Muscle of back (tissue), 11 donors: Measurements from ENCODE around the gene AP2A1. TPM values are rescaled to one million over a fixed set of nuclear protein-coding genes. Genes with fewer than 3 reads are reported as not detected.

Source experiments
- DNase-seq, 3 donors: peaks; one replicate each; pipeline versions ENCODE4 v3.0.0 to v3.0.0-alpha.2; 2013
- polyA plus RNA-seq, 10 donors: library from polyadenylated mRNA; unstranded; fragments of 120-200 nt; gene quantifications; one replicate each; pipeline ENCODE4 v1.2.1, GENCODE V29; 2013; ENCODE audit not compliant: insufficient read length in 10 of 10

AP2A1 gene
- polyA plus RNA-seq, 10 donors, result 47.9 to 61.1 (median 54.5) TPM

DNA sequence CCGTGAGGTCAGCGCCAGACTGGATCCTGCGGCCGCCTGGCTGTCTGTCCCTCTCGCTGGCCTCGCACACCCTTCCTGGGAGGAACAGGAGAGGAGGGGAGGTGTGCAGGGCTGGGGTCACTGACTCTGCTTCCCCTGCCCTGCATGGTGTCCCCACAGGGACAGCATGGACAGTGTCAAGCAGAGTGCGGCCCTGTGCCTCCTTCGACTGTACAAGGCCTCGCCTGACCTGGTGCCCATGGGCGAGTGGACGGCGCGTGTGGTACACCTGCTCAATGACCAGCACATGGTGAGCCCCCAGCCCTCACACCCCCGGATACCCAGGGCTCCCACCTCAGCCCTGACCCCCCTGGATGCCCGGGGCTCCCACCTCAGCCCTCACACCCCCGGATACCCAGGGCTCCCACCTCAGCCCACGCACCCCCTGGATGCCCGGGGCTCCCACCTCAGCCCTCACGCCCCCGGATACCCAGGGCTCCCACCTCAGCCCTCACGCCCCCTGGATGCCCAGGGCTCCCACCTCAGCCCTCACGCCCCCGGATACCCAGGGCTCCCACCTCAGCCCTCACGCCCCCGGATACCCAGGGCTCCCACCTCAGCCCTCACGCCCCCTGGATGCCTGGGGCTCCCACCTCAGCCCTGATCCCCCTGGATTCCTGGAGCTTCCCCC lies 25.1 kb downstream of the AP2A1 start:
- no peak for DNase-seq

DNA sequence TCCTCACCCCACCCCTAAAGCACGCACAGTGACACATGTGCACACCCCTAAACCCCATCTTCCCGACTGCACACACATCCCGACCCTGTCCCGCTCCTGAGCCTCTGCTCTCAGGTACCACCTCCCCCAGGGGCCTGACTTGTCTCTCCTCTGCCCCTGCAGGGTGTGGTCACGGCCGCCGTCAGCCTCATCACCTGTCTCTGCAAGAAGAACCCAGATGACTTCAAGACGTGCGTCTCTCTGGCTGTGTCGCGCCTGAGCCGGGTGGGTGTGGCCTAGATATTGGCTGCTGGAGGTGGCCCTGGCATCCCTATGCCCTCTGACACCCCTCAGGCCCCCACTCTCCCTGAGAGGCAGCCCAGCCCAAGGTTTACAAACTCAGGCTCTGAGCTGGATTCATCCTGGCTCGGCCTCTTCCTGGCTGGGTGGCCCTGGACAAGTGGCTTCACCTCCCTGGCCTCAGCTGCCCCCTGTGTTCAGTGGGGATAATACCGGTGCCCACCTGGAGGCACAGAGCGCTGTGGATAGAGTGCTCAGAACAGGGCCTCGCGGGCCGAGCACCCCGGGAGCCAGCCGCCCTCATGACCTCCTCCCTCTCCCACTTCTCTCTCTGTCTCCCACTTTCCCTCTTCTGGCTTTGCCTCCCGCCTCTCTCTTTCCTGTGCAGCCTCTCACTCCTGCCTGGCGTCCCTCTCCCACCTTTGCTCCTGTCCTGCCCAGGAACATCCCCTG lies 26.2 kb downstream of the AP2A1 start:
- DNase-seq, result no peak

DNA sequence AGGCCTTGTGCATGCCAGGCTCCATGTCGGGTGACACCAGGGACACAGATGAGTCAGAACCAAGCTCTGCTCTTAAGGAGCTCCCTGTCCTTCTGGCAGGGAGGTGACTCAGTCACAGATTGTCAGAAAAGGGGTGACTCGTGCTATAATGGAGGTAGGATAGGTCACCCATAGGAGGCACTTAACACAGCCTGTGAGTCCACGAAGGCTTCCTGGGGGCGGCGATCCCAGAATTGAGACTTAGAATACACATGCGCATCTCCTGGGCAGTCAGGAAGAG lies 26.7 kb downstream of the AP2A1 start:
- DNase-seq, result no peak

- DNase-seq, result no peak
Measured at GRCh38 chr19:49795615-49796014, 28.8 kb downstream of the AP2A1 start.

DNA sequence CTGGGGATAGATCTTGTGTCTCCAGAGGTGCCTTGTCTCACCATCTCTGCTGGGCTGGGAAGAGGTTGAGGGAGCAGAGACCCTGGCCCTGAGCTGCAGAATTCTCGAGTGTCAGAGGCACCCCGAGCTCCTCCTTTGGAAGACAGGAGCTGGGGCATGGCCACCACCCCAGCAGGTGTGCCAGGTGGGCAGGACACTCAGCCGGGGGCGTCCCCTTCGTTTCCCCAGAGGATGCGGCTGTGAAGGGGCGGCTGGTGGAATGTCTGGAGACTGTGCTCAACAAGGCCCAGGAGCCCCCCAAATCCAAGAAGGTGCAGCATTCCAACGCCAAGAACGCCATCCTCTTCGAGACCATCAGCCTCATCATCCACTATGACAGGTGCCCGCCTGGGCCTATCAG lies 31.8 kb downstream of the AP2A1 start:
- no peak for DNase-seq

DNA sequence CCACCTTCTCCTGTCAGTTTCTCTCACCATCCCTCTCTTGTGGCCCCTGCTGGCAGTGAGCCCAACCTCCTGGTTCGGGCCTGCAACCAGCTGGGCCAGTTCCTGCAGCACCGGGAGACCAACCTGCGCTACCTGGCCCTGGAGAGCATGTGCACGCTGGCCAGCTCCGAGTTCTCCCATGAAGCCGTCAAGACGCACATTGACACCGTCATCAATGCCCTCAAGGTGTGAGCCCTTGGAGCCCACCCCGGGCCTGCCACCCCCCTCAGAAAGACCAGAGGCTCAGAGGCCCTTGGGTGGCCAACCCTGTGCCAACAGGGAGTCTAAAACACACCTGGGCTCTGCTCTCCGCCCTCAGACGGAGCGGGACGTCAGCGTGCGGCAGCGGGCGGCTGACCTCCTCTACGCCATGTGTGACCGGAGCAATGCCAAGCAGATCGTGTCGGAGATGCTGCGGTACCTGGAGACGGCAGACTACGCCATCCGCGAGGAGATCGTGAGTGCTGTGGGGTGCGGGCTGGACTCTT lies 32.5 kb downstream of the AP2A1 start:
- no peak for DNase-seq

DNA sequence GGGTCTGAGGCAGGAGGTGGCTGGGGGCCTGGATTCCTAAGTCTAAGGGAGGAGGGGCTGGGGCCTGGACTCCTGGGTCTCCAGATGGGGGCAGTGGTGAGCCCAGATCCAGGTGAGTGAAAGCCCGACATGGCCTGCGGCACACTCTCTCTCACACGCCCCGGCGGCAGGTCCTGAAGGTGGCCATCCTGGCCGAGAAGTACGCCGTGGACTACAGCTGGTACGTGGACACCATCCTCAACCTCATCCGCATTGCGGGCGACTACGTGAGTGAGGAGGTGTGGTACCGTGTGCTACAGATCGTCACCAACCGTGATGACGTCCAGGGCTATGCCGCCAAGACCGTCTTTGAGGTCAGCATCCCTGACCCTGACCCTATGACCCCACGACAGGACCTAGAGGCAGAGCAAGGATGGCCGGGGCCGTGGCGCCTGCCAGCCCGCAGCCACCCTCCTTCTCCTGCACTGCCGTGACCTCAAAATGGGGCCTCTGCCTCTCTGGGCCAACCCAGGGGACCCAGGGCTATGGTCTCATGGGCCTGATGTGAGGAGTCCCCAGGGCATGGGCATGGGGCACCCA lies 33.1 kb downstream of the AP2A1 start:
- DNase-seq, result no peak

- DNase-seq, result no peak
Measured at GRCh38 chr19:49800771-49801170, 34.0 kb downstream of the AP2A1 start.

DNA sequence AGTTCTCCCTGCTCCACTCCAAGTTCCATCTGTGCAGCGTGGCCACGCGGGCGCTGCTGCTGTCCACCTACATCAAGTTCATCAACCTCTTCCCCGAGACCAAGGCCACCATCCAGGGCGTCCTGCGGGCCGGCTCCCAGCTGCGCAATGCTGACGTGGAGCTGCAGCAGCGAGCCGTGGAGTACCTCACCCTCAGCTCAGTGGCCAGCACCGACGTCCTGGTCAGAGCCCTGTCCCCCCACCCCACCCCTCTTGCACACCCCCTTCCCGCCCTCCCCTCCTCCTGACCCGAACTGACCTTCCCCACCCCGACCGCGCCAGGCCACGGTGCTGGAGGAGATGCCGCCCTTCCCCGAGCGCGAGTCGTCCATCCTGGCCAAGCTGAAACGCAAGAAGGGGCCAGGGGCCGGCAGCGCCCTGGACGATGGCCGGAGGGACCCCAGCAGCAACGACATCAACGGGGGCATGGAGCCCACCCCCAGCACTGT lies 34.6 kb downstream of the AP2A1 start:
- DNase-seq, result no peak

GRCh38 chr19:49801966-49802661 lies 35.3 kb downstream of the AP2A1 start:
- DNase-seq, result peak; percentile 91 to 97 (median 93)

DNA sequence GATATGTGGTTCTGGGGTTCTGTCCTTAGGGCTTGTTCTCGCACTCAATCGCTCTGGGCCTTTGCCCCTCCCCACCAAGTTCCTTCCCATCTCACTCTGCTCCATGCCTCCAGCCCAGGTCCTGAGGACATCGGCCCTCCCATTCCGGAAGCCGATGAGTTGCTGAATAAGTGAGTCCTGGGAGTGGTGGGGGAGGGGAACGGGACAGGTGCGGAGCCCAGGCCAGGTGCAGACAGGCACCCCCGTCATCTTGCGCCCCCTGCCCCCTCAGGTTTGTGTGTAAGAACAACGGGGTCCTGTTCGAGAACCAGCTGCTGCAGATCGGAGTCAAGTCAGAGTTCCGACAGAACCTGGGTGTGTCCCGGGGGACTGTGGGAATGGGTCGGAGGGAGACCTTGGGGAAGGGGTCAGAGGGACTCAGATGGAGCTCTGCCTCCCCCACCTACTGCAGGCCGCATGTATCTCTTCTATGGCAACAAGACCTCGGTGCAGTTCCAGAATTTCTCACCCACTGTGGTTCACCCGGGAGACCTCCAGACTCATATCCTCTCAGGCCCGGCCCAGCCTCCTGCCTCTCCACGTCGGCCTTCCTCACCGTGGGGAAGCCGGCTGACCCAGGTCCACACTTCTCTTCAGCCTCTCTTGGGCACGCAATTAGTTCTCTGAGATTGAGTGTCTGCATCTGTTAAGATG lies 36.2 kb downstream of the AP2A1 start:
- no peak for DNase-seq

DNA sequence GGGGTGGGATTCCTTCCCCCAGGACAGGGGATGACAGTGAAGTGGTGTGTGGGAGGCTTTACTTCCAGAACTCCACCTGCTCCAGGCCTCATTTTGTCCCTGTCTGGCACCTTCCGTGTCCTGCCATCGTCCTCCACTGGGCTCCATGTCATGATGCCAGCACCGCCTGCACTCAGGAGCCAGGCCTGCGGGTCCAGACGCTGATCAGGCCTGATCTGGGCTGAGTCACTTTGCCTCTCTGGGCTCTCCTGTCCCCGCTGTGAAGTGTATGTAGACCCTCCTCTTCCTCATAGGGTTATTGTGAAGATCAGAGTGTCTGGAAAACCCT lies 36.7 kb downstream of the AP2A1 start:
- DNase-seq, result no peak

DNA sequence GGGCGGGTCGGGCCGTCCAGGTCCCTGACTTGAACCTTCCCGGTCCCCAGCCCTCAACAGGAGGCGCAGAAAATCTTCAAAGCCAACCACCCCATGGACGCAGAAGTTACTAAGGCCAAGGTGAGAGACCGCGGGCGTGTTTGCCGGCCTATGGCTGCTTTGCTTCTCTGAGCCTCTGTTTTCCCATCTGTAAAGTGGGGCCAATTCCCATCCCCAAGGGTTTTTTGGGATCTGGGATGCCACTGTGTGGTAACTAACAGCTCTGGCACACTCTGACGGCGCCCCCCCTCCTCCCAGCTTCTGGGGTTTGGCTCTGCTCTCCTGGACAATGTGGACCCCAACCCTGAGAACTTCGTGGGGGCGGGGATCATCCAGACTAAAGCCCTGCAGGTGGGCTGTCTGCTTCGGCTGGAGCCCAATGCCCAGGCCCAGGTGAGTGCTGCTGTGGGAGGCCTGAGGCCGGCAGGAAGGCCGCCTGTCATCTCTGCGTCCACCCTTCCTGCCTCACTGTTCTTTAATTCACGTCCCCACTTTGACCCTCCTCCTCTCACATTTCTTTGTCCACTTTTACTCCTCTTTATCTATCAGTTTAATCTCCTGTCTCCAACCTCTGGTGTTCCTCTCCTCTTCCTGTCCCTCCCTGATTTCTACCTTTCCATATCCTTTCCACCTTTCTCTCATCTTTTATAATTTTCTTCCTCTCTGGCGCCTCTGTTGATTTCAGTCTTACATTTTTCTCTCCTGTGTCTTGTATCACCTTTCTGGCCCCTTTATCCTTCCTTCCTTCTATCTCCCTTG lies 39.2 kb downstream of the AP2A1 start:
- no peak for DNase-seq

- no peak for DNase-seq
Measured at GRCh38 chr19:49806620-49806959, 39.8 kb downstream of the AP2A1 start.

- peak in 1 of 3 donors; percentile 31 for DNase-seq
Measured at GRCh38 chr19:49807058-49807903, 40.5 kb downstream of the AP2A1 start.

- peak in 1 of 3 donors; percentile 23 for DNase-seq
Measured at GRCh38 chr19:49807904-49808675, 41.3 kb downstream of the AP2A1 start.

GRCh38 chr19:49808711-49809159 lies 41.9 kb downstream of the AP2A1 start:
- peak; percentile 80 to 93 (median 89) for DNase-seq

DNA sequence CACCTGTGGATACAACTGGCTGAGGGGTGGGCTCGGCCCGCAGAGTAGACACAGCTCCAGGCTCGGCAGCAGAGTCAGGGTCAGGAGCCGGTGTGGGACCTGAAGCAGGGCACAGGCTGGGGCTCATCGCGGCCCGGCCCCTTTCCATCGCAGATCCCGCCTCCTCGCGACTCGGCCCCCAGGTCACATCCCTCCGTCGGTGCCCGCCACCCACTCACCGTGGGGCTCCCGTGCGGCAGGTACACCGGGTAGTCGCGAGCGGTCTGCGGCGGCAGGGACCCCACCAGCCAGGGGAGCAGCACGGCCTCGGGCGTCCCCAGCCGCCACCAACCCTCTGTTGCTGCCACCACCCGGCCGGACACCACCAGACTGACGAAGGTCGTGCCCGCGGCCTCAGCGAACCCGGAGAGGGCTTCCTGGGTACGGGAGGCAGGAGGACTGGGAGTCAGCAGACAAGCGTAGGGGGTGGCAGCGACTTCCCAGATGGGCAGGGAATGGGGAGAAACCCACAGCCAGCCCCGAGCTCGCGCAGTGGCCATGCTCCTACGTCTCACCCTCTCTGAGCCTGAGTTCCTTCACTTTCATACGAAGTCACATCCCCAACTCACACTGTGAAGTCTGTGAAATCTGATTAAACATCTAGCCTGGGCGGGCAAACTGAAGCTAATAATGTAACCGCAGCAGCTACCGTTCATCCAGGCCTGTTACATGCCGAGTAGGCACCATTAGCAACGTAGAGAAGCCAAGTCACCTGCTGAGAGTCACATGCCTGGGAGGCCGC lies 42.5 kb downstream of the AP2A1 start:
- DNase-seq, result peak in 2 of 3 donors; percentile 14 to 75
